A549 treated with Hydrocortisone at 1 μM for 4 hours (cell line): ENCODE measurements around the gene DOCK8. TPM values are rescaled to one million over a fixed set of nuclear protein-coding genes. Genes with fewer than 3 reads are reported as not detected.

ENCODE experiments used
- total RNA-seq: library from RNA; stranded (reverse); fragments of 200-300 nt; extraction: Qiagen RNA extraction; gene quantifications from 5 replicates; pipeline ENCODE4 v1.2.3, GENCODE V29; 2022

The DOCK8 gene
- 0.20 to 0.46 TPM (median 0.37 TPM) in 5 replicates for total RNA-seq

DNA sequence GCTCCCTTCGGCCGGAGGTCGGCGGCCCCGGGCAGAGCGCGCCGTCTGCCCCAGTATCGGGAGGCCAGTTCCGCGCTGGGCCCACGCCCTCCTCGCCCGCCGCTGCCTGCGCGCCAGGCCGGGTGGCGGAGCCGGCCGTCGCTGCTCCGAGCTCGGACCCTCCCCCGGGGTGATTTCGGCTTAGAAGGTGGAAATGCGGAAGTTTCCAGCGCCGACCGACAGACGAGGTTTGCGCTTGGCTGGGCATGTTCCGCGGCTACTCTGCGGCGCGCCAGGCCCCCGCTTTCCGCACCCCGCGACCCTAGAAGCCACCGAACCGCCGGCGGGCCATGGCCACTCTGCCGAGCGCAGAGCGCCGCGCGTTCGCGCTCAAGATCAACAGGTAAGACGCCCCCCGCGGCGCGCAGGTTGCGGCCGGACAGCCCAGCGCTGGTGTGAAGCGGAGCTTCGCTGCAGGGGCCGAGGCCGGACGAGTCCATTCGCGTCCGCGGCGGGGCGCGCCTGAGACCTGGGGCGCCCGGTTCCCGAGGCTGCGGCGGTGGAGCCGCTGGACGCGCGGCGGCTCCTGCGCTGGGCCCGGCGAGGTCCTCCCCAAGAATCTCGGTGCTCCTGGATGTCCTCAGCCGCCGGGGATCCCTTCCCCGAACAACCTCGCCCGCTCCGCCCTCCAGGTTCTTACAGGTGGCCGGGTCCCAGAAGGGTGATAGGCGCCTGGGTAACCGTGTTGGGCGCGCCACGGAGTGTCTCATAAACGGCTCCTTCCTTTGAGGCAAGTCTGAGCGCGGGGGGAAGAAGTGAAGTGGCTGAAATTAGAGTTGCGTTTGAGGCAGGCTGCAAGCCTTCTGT lies at the start of gene DOCK8:
TSS of gene DOCK8 (plus strand) at position 218 of the 846 bp plus-strand sequence. CDS start at position 330, 112 bp downstream.

DNA sequence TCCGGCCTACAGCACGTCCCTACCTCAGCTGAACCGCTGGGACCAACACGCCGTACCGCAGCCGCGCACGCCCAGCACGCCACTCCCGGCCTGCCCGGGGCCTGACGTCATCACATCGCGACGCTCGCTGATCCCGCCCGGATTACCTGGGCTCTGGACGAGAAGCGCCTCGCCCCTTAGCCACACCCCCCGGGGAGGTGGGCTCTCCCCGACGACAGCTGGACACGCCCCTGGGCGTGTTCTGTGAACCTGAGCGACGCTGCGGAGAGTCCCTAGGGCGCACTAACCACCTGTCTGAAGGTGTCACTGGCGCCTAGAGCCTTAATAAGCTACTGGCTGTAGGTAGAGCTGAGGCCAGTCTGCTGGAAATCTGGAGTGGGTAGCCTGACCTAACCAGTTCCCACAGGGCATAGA lies 35.7 kb upstream of the DOCK8 start, which contains the start of gene ZNG1A:
TSS of gene ZNG1A (minus strand) at position 87 of the 414 bp plus-strand sequence. CDS start 87 bp downstream, outside the sequence.

DNA sequence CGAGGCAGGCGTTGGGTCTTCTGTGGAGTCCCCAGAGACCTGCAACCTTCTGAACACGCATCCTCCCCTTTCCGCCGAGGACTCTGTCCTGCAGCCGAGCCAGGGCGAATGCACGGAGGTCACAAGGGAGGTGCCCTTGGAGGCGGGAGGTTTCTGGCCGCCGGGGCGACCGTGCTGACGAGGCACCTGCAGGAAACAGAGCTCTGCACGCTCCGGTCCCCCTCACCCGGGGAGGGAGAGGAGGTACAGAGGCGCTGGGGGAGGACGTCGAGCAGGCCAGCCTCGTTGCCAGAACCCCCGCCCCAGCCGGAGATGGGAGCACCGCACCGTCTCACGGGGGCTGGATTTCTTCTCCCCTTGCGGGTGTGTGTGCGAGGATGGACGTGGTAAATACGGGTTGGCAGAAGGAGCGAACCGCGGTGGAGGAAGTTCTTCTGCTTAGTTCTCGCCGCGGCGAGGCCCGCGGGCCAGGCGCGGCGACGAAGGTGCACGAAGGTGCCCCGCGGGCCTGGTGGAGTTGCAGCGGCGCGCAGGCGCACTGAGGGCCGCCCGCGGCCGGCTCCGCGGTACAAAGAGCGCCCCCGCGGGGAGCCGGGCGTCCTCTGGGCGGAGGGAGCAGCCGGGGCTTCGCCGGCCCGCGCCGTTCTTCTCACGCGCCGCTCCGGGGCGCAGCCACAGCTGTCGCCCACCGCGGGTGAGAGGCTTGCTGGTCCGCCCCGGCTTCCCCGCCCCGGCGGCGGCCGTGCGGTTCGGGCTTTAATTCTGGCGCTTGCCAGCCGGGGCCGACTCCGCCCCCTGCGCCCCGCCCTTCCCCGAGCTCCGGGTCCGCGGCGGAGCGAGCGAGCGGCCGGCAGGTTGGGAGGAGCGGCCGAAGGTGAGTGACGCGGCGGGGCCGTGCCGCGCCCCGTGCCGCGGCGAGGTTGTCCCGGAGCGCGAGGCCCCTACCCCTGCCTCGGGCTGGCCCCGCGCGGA lies 289.5 kb downstream of the DOCK8 start, which contains the start of gene KANK1:
TSS of gene KANK1 (plus strand) at position 815 of the 972 bp plus-strand sequence.

Other genes starting within 250 kb of the DOCK8 start
- gene WASHC1, start 185.4 kb upstream of the DOCK8 start, total RNA-seq = 7.1 to 12.3 TPM (median 11.7 TPM) in 5 replicates
- 0.23 to 0.55 TPM (median 0.44 TPM) in 5 replicates for gene FOXD4, start 96.4 kb upstream of the DOCK8 start, total RNA-seq
- 25.7 to 29.3 TPM (median 27.3 TPM) in 5 replicates for gene ZNG1A, start 35.8 kb upstream of the DOCK8 start, total RNA-seq